GM18868 (cell line): Measurements from ENCODE around the gene LRRC2.
"Not testable (repeated sequence)": the region's sequence is repeated elsewhere in the genome, so short reads cannot be mapped to it uniquely, and the experiment has no call there.

Source experiments
- ATAC-seq: cut with Tn5 transposase; IDR thresholded peaks from one replicate; pipeline ENCODE4 v1.9.1; 2021; ENCODE audit warnings: mild to moderate bottlenecking, moderate library complexity; ENCODE audit not compliant: unreplicated experiment

The LRRC2 gene

GRCh38 chr3:46558184-46559043, 7.7 kb downstream of the LRRC2 start:
- peak; percentile 66 for ATAC-seq

GRCh38 chr3:46557814-46558183, 8.3 kb downstream of the LRRC2 start:
- ATAC-seq: no peak

- ATAC-seq: no peak
Measured at GRCh38 chr3:46553154-46553553, 12.9 kb downstream of the LRRC2 start.

- no peak for ATAC-seq
Measured at GRCh38 chr3:46552538-46552937, 13.6 kb downstream of the LRRC2 start.

GRCh38 chr3:46551615-46552014, 14.5 kb downstream of the LRRC2 start:
- no peak for ATAC-seq

- no peak for ATAC-seq
Measured at GRCh38 chr3:46549989-46550388, 16.1 kb downstream of the LRRC2 start.

GRCh38 chr3:46549408-46549904, 16.6 kb downstream of the LRRC2 start:
- ATAC-seq: no peak

GRCh38 chr3:46548611-46549010, 17.5 kb downstream of the LRRC2 start:
- not testable (repeated sequence) for ATAC-seq

- no peak for ATAC-seq
Measured at GRCh38 chr3:46546896-46547440, 19.1 kb downstream of the LRRC2 start.

- ATAC-seq: no peak
Measured at GRCh38 chr3:46545818-46546630, 20.1 kb downstream of the LRRC2 start.

GRCh38 chr3:46544771-46545503, 21.2 kb downstream of the LRRC2 start:
- no peak for ATAC-seq

- no peak for ATAC-seq
Measured at GRCh38 chr3:46542801-46543201, 23.3 kb downstream of the LRRC2 start.

- no peak for ATAC-seq
Measured at GRCh38 chr3:46542344-46542743, 23.8 kb downstream of the LRRC2 start.

GRCh38 chr3:46541835-46542234, 24.3 kb downstream of the LRRC2 start:
- no peak for ATAC-seq

- no peak for ATAC-seq
Measured at GRCh38 chr3:46540550-46540949, 25.6 kb downstream of the LRRC2 start.

GRCh38 chr3:46539443-46540005, 26.6 kb downstream of the LRRC2 start:
- ATAC-seq: no peak

GRCh38 chr3:46538803-46539442, 27.2 kb downstream of the LRRC2 start:
- ATAC-seq: peak; percentile 86

GRCh38 chr3:46538425-46538802, 27.7 kb downstream of the LRRC2 start:
- peak; percentile 2 for ATAC-seq

- no peak for ATAC-seq
Measured at GRCh38 chr3:46537779-46538178, 28.3 kb downstream of the LRRC2 start.

GRCh38 chr3:46537316-46537715, 28.8 kb downstream of the LRRC2 start:
- ATAC-seq: no peak
